Measurements from ENCODE around the gene RGS6.

Gene RGS6

DNA sequence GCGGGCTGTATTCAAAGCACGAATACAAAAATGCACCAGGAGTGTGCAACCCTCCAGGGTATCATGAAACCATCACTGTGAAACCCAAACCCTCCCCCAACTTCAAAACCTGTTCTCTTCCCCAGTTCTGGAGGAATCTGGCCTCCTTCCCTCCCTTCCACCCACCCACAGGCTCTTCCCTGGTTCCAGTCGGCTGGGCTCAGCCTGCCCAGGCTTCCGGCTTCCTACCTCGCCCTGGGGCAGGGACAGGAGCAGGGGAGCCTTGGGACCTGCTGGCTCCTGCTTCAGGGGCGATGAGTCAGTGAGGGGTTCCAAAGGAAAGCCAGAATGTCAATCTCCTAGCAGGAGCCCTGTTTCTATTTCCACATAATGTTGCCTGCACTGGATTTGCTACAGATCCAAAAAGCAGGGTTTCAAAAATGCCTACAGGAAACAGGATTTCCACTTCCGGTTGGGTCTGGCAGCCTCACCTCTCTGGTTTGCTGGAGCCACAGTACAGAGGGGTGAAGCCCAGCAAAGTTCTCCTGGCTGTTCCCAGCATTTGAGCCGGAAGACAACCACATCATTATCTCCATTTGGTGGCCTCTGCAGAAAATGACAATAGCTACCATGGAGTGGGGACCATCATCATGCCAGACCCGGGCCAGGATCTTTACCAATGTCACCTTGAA is 683.4 kb downstream of the RGS6 start:
- CTCF ChIA-PET: no interaction called here
- DNase-seq (ENCODE audit: extremely low spot score): no peak
- POLR2A ChIA-PET: no interaction called here
- no peak for TF ChIP-seq ELF4 (IDR thresholded peaks at IDR 0.05)
